ENCODE data around the gene CCDC82. TPM values are rescaled to one million over a fixed set of nuclear protein-coding genes. Genes with fewer than 3 reads are reported as not detected.

CCDC82 gene
- total and polyA plus RNA-seq, 9 donors, result 14.8 to 31.8 (median 23.0) TPM

- no peaks in the 10 kb centered on the region for H3K27me3 ChIP-seq
- intact Hi-C loops (cut with DNase I), result no loop called here
- 86 to 94% (median 90%) methylated on average over 1 of the region's 1 CpG for WGBS, 3 donors
- TF ChIP-seq POLR2A (IDR thresholded peaks at IDR 0.05) (no peak), CTCF (IDR thresholded peaks at IDR 0.05) (no peak), EP300 (IDR thresholded peaks at IDR 0.05) (no peak)
- DNase-seq, result no peak
- H3K36me3 ChIP-seq, result no peaks in the 10 kb centered on the region
- no peak overlapping the region for H3K27ac ChIP-seq
- no peaks in the 10 kb centered on the region for H3K9me3 ChIP-seq
- H3K4me1 ChIP-seq (ENCODE audit: insufficient read depth), result no peaks in the 10 kb centered on the region
- H3K4me3 ChIP-seq, result no peak overlapping the region
Observed at GRCh38 chr11:96376796-96377195, 12.9 kb downstream of the CCDC82 start.

DNA sequence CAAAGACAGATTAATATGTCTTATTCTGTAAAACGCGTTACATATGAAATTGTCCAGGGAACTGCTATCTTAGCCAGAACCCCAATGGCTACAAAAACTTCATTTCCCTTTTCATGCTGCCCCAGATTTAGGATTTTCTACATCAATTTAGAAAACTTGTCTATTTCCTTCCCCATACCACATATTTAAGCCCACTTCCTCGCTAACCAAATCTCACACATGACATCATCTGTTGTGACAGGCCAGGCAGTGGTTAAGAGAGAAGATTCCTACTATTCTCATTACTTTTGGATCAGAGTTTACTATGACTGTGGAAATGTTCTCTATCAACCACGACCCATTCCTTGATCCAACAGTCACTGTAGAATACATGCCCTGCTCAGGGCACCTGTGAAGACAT, 15.9 kb downstream of the CCDC82 start:
- DNase-seq, result no peak
- no peak for TF ChIP-seq EP300 (IDR thresholded peaks at IDR 0.05)
- TF ChIP-seq POLR2A (IDR thresholded peaks at IDR 0.05), result no peak
- TF ChIP-seq CTCF (IDR thresholded peaks at IDR 0.05), result no peak
- no peaks in the 10 kb centered on the region for H3K4me1 ChIP-seq (ENCODE audit: insufficient read depth)
- no peak overlapping the region for H3K4me3 ChIP-seq
- H3K36me3 ChIP-seq, result no peaks in the 10 kb centered on the region
- intact Hi-C loops (cut with DNase I), result no loop called here
- H3K27ac ChIP-seq, result no peak overlapping the region
- 96 to 99% (median 98%) methylated on average over 4 of the region's 4 CpGs for whole genome bisulfite sequencing, 3 donors
- no peaks in the 10 kb centered on the region for H3K27me3 ChIP-seq
- no peaks in the 10 kb centered on the region for H3K9me3 ChIP-seq

DNA sequence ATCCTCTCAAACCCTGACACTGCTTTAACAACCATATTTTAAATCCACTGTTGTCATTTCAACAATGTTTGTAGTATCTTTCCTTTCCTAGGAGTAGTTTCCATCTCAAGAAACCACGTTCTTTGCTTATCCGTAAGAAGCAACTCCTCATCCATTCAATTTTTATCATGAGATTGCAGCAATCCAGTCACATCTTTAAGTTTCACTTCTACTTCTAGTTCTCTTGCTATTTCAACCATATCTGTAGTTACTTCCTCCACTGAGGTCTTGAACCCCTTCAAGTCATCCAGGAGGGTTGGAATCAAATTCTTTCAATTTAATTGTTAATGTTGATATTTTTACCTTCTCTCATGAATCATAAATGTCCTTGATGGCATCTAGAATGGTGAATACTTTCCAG, 22.4 kb downstream of the CCDC82 start:
- Histone ChIP-seq H3K9me3 (no peaks in the 10 kb centered on the region), H3K27me3 (no peaks in the 10 kb centered on the region), H3K27ac (no peak overlapping the region), H3K4me3 (no peak overlapping the region), H3K36me3 (no peaks in the 10 kb centered on the region), H3K4me1 (ENCODE audit: insufficient read depth) (no peaks in the 10 kb centered on the region)
- intact Hi-C loops (cut with DNase I), result no loop called here
- 94 to 96% (median 95%) methylated on average over 2 of the region's 2 CpGs for WGBS, 3 donors
- TF ChIP-seq EP300 (IDR thresholded peaks at IDR 0.05) (no peak), POLR2A (IDR thresholded peaks at IDR 0.05) (no peak), CTCF (IDR thresholded peaks at IDR 0.05) (no peak)
- DNase-seq, result no peak

DNA sequence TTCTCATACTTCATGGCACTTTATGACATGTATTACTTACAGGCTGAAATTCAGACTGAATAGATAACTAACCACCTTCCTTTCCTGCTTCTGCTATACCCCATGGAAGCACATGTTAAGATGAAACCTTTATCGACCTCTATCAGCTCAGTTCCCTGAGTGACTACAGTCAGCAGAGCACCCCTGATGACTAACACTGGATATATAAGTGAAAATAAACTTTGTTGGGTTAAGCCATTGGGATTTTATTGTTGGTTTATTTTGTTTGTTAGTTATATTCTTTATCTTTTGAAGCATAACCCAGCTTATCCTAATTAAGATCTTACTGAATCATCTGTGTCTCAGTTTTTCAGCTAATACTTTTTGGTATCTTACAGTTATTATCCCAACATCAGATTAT, 23.7 kb downstream of the CCDC82 start:
- H3K36me3 ChIP-seq, result no peaks in the 10 kb centered on the region
- no peaks in the 10 kb centered on the region for H3K9me3 ChIP-seq
- WGBS, 3 donors, result 88 to 94% (median 88%) methylated on average over 1 of the region's 1 CpG

More for the DNA sequence above, 23.7 kb downstream of the CCDC82 start:
- Histone ChIP-seq H3K27ac (no peak overlapping the region), H3K27me3 (no peaks in the 10 kb centered on the region), H3K4me1 (ENCODE audit: insufficient read depth) (no peaks in the 10 kb centered on the region), H3K4me3 (no peak overlapping the region)
- intact Hi-C loops (cut with DNase I), result no loop called here
- TF ChIP-seq EP300 (IDR thresholded peaks at IDR 0.05), result no peak
- no peak for TF ChIP-seq CTCF (IDR thresholded peaks at IDR 0.05)
- no peak for TF ChIP-seq POLR2A (IDR thresholded peaks at IDR 0.05)
- DNase-seq, result no peak
